H1 (cell line): Measurements from ENCODE around the gene C5. TPM values are rescaled to one million over a fixed set of nuclear protein-coding genes. Genes with fewer than 3 reads are reported as not detected.

Experiments used
- CTCF ChIA-PET: fragments of 300-600 bp; sonication (Branson Sonifier 250); formaldehyde crosslinking; loops from one replicate; lab custom pipeline; 2021; ENCODE audit not compliant: partially characterized antibody; lab: Charles Lee
- POLR2A ChIA-PET: fragments of 300-600 bp; sonication (Branson Sonifier 250); formaldehyde crosslinking; loops from one replicate; lab custom pipeline; 2021; ENCODE audit warnings: inconsistent platforms; ENCODE audit not compliant: partially characterized antibody; lab: Charles Lee
- DNase-seq, 2 experiments: peaks; one replicate each; pipeline versions ENCODE4 v3.0.0 to v3.0.0-alpha.2; 2010 to 2022; ENCODE audit warnings: low spot score in 2 of 2, low read depth in 1 of 2, mixed read lengths in 1 of 2
- FAIRE-seq: peaks from 2 replicates; lab custom pipeline; 2011; peaks lifted over from hg19 to GRCh38; lab: Jason Lieb, UNC
- H2AFZ ChIP-seq: 2 replicates; pipeline ENCODE4 v1.8.1; 2012; ENCODE audit warnings: low read length, inconsistent platforms
- H2AK5ac ChIP-seq: 2 replicates; pipeline ENCODE4 v1.6.1; 2013; ENCODE audit warnings: low read depth, low read length
- H2BK120ac ChIP-seq: replicated peaks from 2 replicates; pipeline ENCODE3; 2013; ENCODE audit warnings: low read depth, low read length, inconsistent platforms
- H2BK12ac ChIP-seq: 2 replicates; pipeline ENCODE4 v1.6.1; 2013; ENCODE audit warnings: low read depth, low read length
- H2BK15ac ChIP-seq: 2 replicates; pipeline ENCODE4 v1.6.1; 2013; ENCODE audit warnings: low read length
- H2BK20ac ChIP-seq: 2 replicates; pipeline ENCODE4 v1.6.1; 2013; ENCODE audit warnings: low read length
- H2BK5ac ChIP-seq: 2 replicates; pipeline ENCODE4 v1.6.1; 2013; ENCODE audit warnings: low read depth, low read length
- H3K14ac ChIP-seq: 2 replicates; pipeline ENCODE4 v1.6.1; 2013; ENCODE audit warnings: inconsistent platforms; ENCODE audit not compliant: insufficient read length
- H3K18ac ChIP-seq: 2 replicates; pipeline ENCODE4 v1.6.1; 2013; ENCODE audit warnings: low read length; ENCODE audit errors: extremely low read depth
- H3K23ac ChIP-seq: 2 replicates; pipeline ENCODE4 v1.6.1; 2013; ENCODE audit warnings: inconsistent platforms; ENCODE audit not compliant: insufficient read length
- H3K23me2 ChIP-seq: 2 replicates; pipeline ENCODE4 v1.6.1; 2013; ENCODE audit warnings: low read depth, low read length
- H3K27ac ChIP-seq: 2 replicates; pipeline ENCODE4 v1.6.1; 2011; ENCODE audit warnings: low read depth, low read length, inconsistent platforms
- H3K27me3 ChIP-seq, 4 experiments: replicated peaks in 1 of 4; 1 replicate in 1 of 4; 2 replicates in 3 of 4; pipeline versions ENCODE4 v1.6.1 to v1.8.1; 2011 to 2013; ENCODE audit warnings: low read length in 3 of 4, mild to moderate bottlenecking in 3 of 4, inconsistent platforms in 2 of 4, mixed read lengths in 2 of 4, moderate library complexity in 1 of 4; ENCODE audit not compliant: control insufficient read depth in 3 of 4, insufficient read depth in 3 of 4; ENCODE audit errors: extremely low read depth in 1 of 4
- H3K36me3 ChIP-seq, 4 experiments: 2 replicates each; pipeline versions ENCODE4 v1.6.1 to v1.8.1; 2011 to 2013; ENCODE audit warnings: mild to moderate bottlenecking in 4 of 4, low read length in 3 of 4, moderate library complexity in 2 of 4, control low read depth in 1 of 4, inconsistent platforms in 1 of 4; ENCODE audit not compliant: insufficient read depth in 4 of 4, control insufficient read depth in 2 of 4
- H3K4ac ChIP-seq: replicated peaks from 2 replicates; pipeline ENCODE3; 2013; ENCODE audit warnings: low read length, low read depth, mixed read lengths, inconsistent platforms; ENCODE audit not compliant: insufficient read length
- H3K4me1 ChIP-seq, 4 experiments: replicated peaks in 1 of 4; 1 replicate in 1 of 4; 2 replicates in 3 of 4; pipeline versions ENCODE4 v1.6.1 to v1.8.1; 2011 to 2013; ENCODE audit warnings: low read length in 3 of 4, inconsistent platforms in 2 of 4, mixed read lengths in 1 of 4; ENCODE audit not compliant: insufficient read depth in 4 of 4, control insufficient read depth in 3 of 4
- H3K4me2 ChIP-seq, 2 experiments: 2 replicates each; pipeline versions ENCODE4 v1.6.1 to v1.8.1; 2011 to 2013; ENCODE audit warnings: low read depth in 2 of 2, low read length in 2 of 2, control low read depth in 1 of 2, inconsistent platforms in 1 of 2, mild to moderate bottlenecking in 1 of 2; ENCODE audit not compliant: insufficient read depth in 1 of 2
- H3K4me3 ChIP-seq, 4 experiments: fragments of 200-600, 300-600 bp in 1 of 4; sonication (generic), shearing (Covaris generic), sonication (Bioruptor Twin) in 1 of 4; 2 replicates each; pipeline versions ENCODE4 v1.5.1 to v1.8.1; 2011 to 2016; ENCODE audit warnings: low read length in 4 of 4, low read depth in 3 of 4, control low read depth in 2 of 4, inconsistent platforms in 2 of 4, mild to moderate bottlenecking in 2 of 4, mixed read lengths in 1 of 4, moderate library complexity in 1 of 4; ENCODE audit not compliant: insufficient read depth in 2 of 4; ENCODE audit errors: extremely low read depth in 1 of 4
- H3K56ac ChIP-seq: replicated peaks from 2 replicates; pipeline ENCODE3; 2013; ENCODE audit warnings: low read depth, mild to moderate bottlenecking, mixed read lengths, low read length, inconsistent platforms; ENCODE audit not compliant: insufficient read length
- H3K79me1 ChIP-seq: 2 replicates; pipeline ENCODE4 v1.6.1; 2013; ENCODE audit warnings: low read depth, low read length, control low read depth
- H3K79me2 ChIP-seq, 2 experiments: 2 replicates each; pipeline versions ENCODE4 v1.6.1 to v1.8.1; 2012 to 2013; ENCODE audit warnings: low read length in 2 of 2, mild to moderate bottlenecking in 2 of 2, inconsistent platforms in 1 of 2; ENCODE audit not compliant: insufficient read depth in 2 of 2, control insufficient read depth in 1 of 2
- H3K9ac ChIP-seq, 4 experiments: replicated peaks in 1 of 4; 1 replicate in 1 of 4; 2 replicates in 3 of 4; pipeline versions ENCODE4 v1.6.1 to v1.8.1; 2011 to 2013; ENCODE audit warnings: low read depth in 3 of 4, low read length in 3 of 4, control low read depth in 2 of 4, mild to moderate bottlenecking in 2 of 4, moderate library complexity in 2 of 4, inconsistent platforms in 1 of 4; ENCODE audit errors: extremely low read depth in 1 of 4
- H3K9me3 ChIP-seq, 2 experiments: 2 replicates each; pipeline versions ENCODE4 v1.6.1 to v1.8.1; 2012 to 2013; ENCODE audit warnings: mild to moderate bottlenecking in 2 of 2, moderate library complexity in 2 of 2, control low read depth in 1 of 2, inconsistent platforms in 1 of 2, low read depth in 1 of 2, low read length in 1 of 2, mixed read lengths in 1 of 2; ENCODE audit not compliant: insufficient read depth in 2 of 2
- H4K20me1 ChIP-seq, 2 experiments: replicated peaks in 1 of 2; 2 replicates each; pipeline versions ENCODE3 to v1.8.1; 2011 to 2013; ENCODE audit warnings: inconsistent platforms in 2 of 2, low read length in 2 of 2, mild to moderate bottlenecking in 1 of 2; ENCODE audit not compliant: insufficient read depth in 2 of 2, control insufficient read depth in 1 of 2
- H4K5ac ChIP-seq: 2 replicates; pipeline ENCODE4 v1.6.1; 2013; ENCODE audit warnings: low read length, low read depth, mixed read lengths, inconsistent platforms; ENCODE audit not compliant: insufficient read length
- H4K8ac ChIP-seq: 2 replicates; pipeline ENCODE4 v1.8.0; 2013; ENCODE audit warnings: mild to moderate bottlenecking, moderate library complexity, low read length, inconsistent platforms; ENCODE audit not compliant: insufficient read depth; ENCODE audit errors: extremely low read depth
- H4K91ac ChIP-seq: replicated peaks from 2 replicates; pipeline ENCODE3; 2013; ENCODE audit warnings: low read length, mixed read lengths, inconsistent platforms; ENCODE audit not compliant: insufficient read length
- CTBP2 ChIP-seq: IDR thresholded peaks from 2 replicates; pipeline ENCODE4 v1.7.0; 2011; ENCODE audit warnings: borderline replicate concordance, mild to moderate bottlenecking, moderate library complexity, mixed read lengths, low read length; ENCODE audit not compliant: insufficient read depth, insufficient read length
- whole genome bisulfite sequencing, 2 experiments: shearing (Covaris generic) in 1 of 2; methylation state at CpG; one replicate each; pipeline versions ENCODE4 v1.1.6 to v1.1.7; 2013 to 2015; ENCODE audit warnings: low lambda C conversion rate in 2 of 2, mixed read lengths in 2 of 2, inconsistent platforms in 1 of 2, low coverage in 1 of 2, missing lambda C conversion rate in 1 of 2; ENCODE audit not compliant: insufficient replicate concordance in 2 of 2, insufficient coverage in 1 of 2, insufficient read length in 1 of 2; ENCODE audit errors: extremely low coverage in 1 of 2, missing lambda C conversion rate in 1 of 2; 5-methylcytosine and 5-hydroxymethylcytosine counted together
- polyA plus RNA-seq, 7 experiments: library from polyadenylated mRNA; depleted of rRNA in 3 of 7; stranded (reverse) in 5 of 7; unstranded in 2 of 7; fragments of >200 nt in 5 of 7; fragments of 200-250 nt in 2 of 7; gene quantifications; 1 replicate in 5 of 7; 2 replicates in 1 of 7; 4 replicates in 1 of 7; pipeline versions ENCODE4 v1.2.1 to v1.2.3, GENCODE V29; 2011 to 2013; ENCODE audit warnings: missing spikeins in 2 of 7, mixed read lengths in 2 of 7
- total RNA-seq: library from RNA; stranded (reverse); fragmentation: NEBNext Ultra II Directional; extraction: Animal tissue kit (Norgen Biotek cat#: 25700); gene quantifications from 2 replicates; pipeline ENCODE4 v1.2.1, GENCODE V29; 2021

C5 gene
- total and polyA plus RNA-seq, 2 of the 8 experiments (the other 6 are each of a cell fraction or from before 2014, with no cell fraction given) = 0.24 to 0.35 TPM

DNA sequence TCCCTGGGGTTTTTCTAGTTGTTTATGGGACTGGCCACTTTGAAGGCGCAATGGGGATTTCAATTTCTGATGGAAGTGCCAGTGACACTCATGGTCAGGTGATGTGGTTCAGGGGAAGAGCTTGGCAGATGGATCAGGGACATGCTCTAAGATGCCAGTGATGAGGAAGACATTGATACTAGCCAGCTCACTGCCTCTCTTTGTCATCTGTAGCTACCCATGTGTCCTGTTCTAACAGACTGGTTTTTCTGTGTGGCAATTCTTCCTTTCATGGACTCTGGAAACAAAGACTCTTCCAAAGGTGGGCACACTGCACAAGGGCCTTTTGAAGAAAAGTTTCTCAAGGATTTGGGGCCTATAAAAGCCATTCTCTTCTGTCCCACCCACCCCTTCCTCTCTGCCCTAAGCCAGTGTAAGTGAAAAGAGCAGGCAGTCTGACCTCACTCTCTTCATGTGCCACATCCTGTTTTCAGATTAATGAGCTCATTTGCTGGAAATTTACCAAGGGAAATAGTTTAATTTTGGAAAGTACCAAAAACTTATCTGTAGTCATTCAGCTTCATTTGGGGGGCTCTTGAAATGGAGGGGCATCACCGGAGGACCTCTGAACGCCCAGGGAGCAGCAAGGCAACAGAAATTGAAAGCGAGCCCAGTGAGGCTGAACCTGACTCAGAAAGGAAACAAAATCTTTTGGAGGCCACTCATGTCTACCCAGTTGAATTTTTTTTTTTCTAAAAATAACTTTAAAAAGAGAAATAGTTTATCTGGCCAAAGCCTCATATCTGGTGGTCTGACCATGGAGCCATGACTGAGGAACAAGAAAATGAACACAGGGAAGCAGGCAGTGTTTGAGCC is 118.6 kb downstream of the C5 start:
- peak overlapping the region; percentile 20; the same call in 1 of the 2 replicates for H3K18ac ChIP-seq
- no peak overlapping the region for H2BK20ac ChIP-seq
- 82% methylated on average over 4 of the region's 4 CpGs; no CpG with 5 or more reads in 1 of the 2 experiments for WGBS, 2 experiments
- H3K79me2 ChIP-seq = no peaks in the 10 kb centered on the region
- TF ChIP-seq CTBP2 = no peak
- no peak overlapping the region for H3K56ac ChIP-seq
- no peak for FAIRE-seq
- peak overlapping the region; percentile 28; the same call in 1 of the 2 replicates for H2AFZ ChIP-seq
- no peak overlapping the region for H2BK12ac ChIP-seq
- CTCF ChIA-PET = interaction anchor here (1.2 to 1.3 kb wide), 2 partner anchors 19 to 45 kb away, joined by 3 to 6 read pairs; no protein-coding TSS in a partner anchor
- POLR2A ChIA-PET = no interaction called here
- peaks cover 0 to 10% (median 2%) of the 10 kb centered on the region in 4 experiments; a peak in 4 of 7 replicates for H3K4me1 ChIP-seq
- no peak overlapping the region for H2AK5ac ChIP-seq
- no peak overlapping the region for H4K91ac ChIP-seq
- peaks cover 3% of the 10 kb centered on the region; the same call in 1 of the 2 replicates for H3K23me2 ChIP-seq
- no peak overlapping the region for H4K5ac ChIP-seq
- no peak overlapping the region for H3K27ac ChIP-seq
- no peaks in the 10 kb centered on the region for H3K9me3 ChIP-seq
- H3K4me2 ChIP-seq = no peak overlapping the region
- H3K14ac ChIP-seq = no peak overlapping the region
- no peak overlapping the region for H2BK120ac ChIP-seq
- H3K9ac ChIP-seq = no peak overlapping the region
- no peak overlapping the region for H3K4me3 ChIP-seq
- no peaks in the 10 kb centered on the region for H3K79me1 ChIP-seq
- peaks cover 0 to 6% (median 2%) of the 10 kb centered on the region in 4 experiments; a peak in 1 of 7 replicates for H3K27me3 ChIP-seq
- H4K20me1 ChIP-seq = no peaks in the 10 kb centered on the region
- no peaks in the 10 kb centered on the region for H3K36me3 ChIP-seq
- H3K4ac ChIP-seq = no peak overlapping the region
- no peak overlapping the region for H2BK5ac ChIP-seq
- H2BK15ac ChIP-seq = no peak overlapping the region
- no peak overlapping the region for H3K23ac ChIP-seq
- DNase-seq = no peak
- no peak overlapping the region for H4K8ac ChIP-seq
